ENCODE data around the gene SUZ12.
"Not testable (repeated sequence)": the region's sequence is repeated elsewhere in the genome, so short reads cannot be mapped to it uniquely, and the experiment has no call there.

The SUZ12 gene

GRCh38 chr17:32042266-32042665, 105.5 kb downstream of the SUZ12 start:
- not testable (repeated sequence) for DNase-seq

- DNase-seq, result not testable (repeated sequence)
Observed at GRCh38 chr17:32045611-32046010, 108.8 kb downstream of the SUZ12 start.

- not testable (repeated sequence) for DNase-seq
Observed at GRCh38 chr17:32047663-32048062, 110.9 kb downstream of the SUZ12 start.

All from stimulated activated CD4-positive, alpha-beta T cell treated with anti-CD3 and anti-CD28 coated beads, Interleukin-4, amount 100 ng/mL, for 24 hours (primary cell).